GM12801 (cell line): Measurements from ENCODE around the gene PRRC1.

Experiments
- CTCF ChIP-seq: IDR thresholded peaks from one replicate; pipeline ENCODE4 v1.5.1; 2011; ENCODE audit warnings: control low read depth; ENCODE audit not compliant: insufficient read length; ENCODE audit errors: extremely low read depth

The PRRC1 gene

GRCh38 chr5:127574852-127575679 lies 57.6 kb downstream of the PRRC1 start:
- no peak for TF ChIP-seq CTCF

- TF ChIP-seq CTCF, result no peak
Observed at GRCh38 chr5:127577458-127577857, 60.0 kb downstream of the PRRC1 start.

GRCh38 chr5:127580731-127581130 lies 63.3 kb downstream of the PRRC1 start:
- no peak for TF ChIP-seq CTCF

- no peak for TF ChIP-seq CTCF
Observed at GRCh38 chr5:127581450-127581849, 64.0 kb downstream of the PRRC1 start.

- TF ChIP-seq CTCF, result no peak
Observed at GRCh38 chr5:127582773-127583370, 65.4 kb downstream of the PRRC1 start.

- no peak for TF ChIP-seq CTCF
Observed at GRCh38 chr5:127583866-127584265, 66.4 kb downstream of the PRRC1 start.

- TF ChIP-seq CTCF, result no peak
Observed at GRCh38 chr5:127585661-127586060, 68.2 kb downstream of the PRRC1 start.
